ENCODE data around the gene GRIA4.

GRCh38 chr11:105611572-105612441, 1.9 kb downstream of the GRIA4 start:
- TF ChIP-seq CTCF (IDR thresholded peaks at IDR 0.05; ENCODE audit: poor library complexity) (no peak), EZH2 (IDR thresholded peaks at IDR 0.05; ENCODE audit: borderline replicate concordance) (no peak)
